ENCODE results near the gene NCSTN.
A peak's percentile ranks its signal among the peaks of the same experiment; 100 is the strongest.

NCSTN gene

DNA sequence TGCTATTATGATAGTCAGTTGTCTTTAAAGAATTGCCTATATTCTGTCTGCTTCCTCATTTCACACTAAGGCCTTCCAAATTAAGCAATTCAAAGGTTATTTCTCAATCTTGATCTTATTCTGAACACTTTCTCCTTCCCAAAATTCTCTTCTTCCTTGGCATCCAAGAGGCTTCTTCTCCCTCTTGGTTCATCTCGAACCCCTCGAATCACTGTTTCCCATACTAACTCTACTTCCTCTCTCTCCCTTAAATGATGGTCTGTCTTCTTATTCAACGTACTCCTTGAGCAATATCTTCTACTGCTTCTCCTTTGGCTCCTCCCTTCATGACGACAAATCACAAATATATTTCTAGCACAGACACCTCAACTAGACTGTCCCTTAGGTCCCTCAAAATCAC lies 4.6 kb upstream of the NCSTN start:
- no peak for DNase-seq
- TF ChIP-seq POLR2A (IDR thresholded peaks at IDR 0.05; ENCODE audit: low read length) = no peak

DNA sequence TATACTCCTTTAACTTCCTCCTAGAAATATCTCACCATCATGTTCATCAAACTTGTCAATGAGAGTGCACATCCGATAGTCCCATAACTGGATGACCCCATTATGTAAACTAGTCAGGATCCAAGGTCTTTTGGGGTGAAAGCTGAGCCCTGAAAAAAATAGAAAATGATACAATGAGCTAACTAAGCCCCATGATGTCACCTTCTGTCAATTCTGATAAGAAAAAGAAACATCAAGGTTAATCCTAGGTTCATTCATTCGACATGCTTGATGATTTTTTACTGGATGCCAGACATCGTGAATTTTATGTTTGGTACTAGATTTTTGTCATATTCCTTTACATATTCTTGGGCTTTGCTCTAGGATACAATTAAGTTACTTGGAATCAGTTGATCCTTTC lies 3.0 kb upstream of the NCSTN start:
- no peak for TF ChIP-seq GATA1 (IDR thresholded peaks at IDR 0.05; ENCODE audit: low read depth, low read length)
- TF ChIP-seq POLR2A (IDR thresholded peaks at IDR 0.05; ENCODE audit: low read length) = no peak
- DNase-seq = peak; percentile 31 to 44

DNA sequence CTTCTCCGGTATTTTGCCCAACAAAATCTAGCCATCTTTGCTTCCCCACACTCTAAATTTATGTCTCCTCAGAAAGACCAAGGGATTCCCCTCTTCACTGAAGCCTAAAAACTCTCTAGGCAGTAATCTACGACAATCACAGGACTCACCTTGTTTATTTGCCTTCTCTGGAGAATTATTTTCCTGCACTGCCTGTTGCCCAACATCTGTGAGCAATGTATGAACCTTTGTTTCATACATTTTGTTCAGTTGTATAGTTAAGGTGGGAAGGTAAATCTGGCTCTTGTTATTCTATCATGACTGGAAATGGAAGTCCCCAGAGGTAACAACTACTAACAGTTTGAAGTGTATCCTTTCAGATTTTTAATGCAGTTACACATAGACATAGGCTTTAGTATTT lies 2.3 kb upstream of the NCSTN start:
- TF ChIP-seq POLR2A (IDR thresholded peaks at IDR 0.05; ENCODE audit: low read length) (no peak), GATA1 (IDR thresholded peaks at IDR 0.05; ENCODE audit: low read depth, low read length) (no peak)
- DNase-seq = no peak

DNA sequence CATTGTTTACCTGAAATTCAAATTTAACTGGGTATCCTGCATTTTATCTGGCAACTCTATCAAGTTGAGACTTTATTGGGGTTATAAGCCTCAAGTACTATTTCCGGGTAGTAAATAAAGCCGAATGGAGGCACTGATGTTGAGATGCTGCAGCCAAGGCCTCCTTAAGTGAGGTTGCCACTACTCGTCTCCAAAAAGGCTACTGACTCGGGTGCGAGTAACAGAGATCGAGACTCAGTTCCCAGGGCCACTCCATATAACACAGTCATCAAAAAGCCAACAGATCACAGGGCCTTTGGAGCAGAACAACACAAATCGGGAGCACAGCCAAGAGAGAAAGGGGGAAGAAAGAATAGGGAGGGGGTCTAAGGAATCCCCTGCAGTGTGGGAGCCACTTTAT lies 657 bp upstream of the NCSTN start:
- DNase-seq = peak; percentile 48 to 70
- TF ChIP-seq GATA1 (IDR thresholded peaks at IDR 0.05; ENCODE audit: low read depth, low read length) (no peak), POLR2A (IDR thresholded peaks at IDR 0.05; ENCODE audit: low read length) (no peak)

DNA sequence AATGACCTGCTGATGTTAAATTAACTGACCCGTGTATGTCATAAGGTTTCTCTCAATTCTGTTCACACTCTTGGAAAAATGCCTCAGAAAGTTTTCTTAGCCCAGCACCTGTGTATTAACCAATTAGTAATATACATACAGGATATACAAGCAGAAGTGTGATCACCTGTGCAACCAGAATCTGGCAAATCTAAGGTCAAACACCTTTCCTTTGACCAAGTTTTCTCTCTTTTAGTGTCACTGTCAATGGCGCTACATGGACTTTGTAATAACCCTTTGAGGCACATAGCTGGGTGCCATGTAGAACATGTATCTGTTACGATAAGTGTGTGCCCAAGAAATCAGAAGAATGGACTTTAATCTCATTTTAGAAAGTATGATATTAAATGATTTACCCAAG lies 1.1 kb downstream of the NCSTN start:
- TF ChIP-seq GATA1 (IDR thresholded peaks at IDR 0.05; ENCODE audit: low read depth, low read length) = no peak
- no peak for TF ChIP-seq POLR2A (IDR thresholded peaks at IDR 0.05; ENCODE audit: low read length)
- no peak for DNase-seq

DNA sequence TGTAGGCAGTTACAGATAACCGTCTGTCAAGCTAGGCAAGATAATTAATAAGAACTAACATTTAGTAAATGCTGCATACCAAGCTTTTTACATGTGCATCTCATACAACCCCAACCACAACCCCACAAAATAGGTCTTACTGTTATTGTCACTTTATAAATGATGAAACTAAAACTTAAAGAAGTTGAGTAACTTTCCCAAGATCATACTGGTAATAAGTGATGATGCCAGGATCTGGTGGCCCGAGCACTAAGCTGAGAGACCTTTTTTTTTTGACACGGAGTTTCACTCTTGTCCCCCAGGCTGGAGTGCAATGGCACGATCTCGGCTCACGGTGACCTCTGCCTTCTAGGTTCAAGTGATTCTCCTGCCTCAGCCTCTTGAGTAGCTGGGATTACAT lies 1.8 kb downstream of the NCSTN start:
- DNase-seq = no peak
- no peak for TF ChIP-seq GATA1 (IDR thresholded peaks at IDR 0.05; ENCODE audit: low read depth, low read length)
- TF ChIP-seq POLR2A (IDR thresholded peaks at IDR 0.05; ENCODE audit: low read length) = no peak

DNA sequence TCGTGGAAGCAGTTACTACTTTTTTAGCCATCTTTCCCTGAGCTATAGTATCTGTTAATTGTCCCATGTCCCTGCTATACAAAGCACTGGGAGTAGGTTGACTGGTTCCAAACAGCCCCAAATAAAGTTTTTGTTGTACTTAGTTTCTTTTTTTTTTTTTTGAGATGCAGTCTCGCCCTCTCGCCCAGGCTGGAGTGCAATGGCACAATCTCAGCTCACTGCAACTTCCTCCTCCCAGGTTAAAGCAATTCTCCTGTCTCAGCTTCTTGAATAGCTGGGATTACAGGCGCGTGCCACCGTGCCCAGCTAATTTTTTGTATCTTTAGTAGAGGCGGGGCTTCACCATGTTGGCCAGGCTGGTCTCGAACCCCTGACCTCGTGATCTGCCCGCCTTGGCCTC lies 3.3 kb downstream of the NCSTN start:
- TF ChIP-seq POLR2A (IDR thresholded peaks at IDR 0.05; ENCODE audit: low read length) (no peak), GATA1 (IDR thresholded peaks at IDR 0.05; ENCODE audit: low read depth, low read length) (no peak)
- DNase-seq = no peak

DNA sequence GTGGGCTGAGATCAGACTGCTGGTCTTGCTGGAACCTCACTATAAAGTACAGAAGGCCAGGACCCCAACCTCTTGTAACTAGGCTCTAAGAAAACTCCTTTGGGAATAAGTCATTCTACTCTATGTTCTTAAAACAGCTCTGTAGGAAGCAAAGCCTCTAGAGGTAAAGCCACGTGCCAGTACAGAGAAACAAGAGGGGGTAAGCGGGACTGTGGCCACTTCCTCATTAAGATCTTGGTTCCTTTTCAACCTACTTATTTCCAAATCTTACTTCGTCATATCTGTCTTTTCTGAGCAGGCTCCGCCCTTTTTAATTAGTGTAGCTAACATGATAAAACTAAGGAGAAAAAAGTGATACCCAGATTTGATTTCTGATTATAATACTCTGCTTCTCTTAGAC lies 3.8 kb downstream of the NCSTN start:
- DNase-seq = no peak
- TF ChIP-seq GATA1 (IDR thresholded peaks at IDR 0.05; ENCODE audit: low read depth, low read length) (no peak), POLR2A (IDR thresholded peaks at IDR 0.05; ENCODE audit: low read length) (no peak)

DNA sequence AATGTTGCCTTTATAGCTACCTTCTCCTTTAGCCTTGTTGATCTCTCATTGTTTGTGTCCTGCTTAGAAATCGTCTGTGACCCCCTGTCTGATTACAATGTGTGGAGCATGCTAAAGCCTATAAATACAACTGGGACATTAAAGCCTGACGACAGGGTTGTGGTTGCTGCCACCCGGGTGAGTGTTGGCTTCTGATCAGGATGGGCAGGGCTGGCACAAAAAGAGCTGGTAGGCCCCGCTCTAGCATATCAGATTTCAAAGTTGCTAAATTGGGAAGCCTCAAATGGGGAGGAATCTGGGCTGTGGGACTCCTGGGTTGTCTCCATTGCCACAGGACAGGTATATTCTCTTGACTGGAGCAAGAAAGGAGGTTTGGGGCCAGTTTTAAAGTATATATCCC lies 8.4 kb downstream of the NCSTN start:
- DNase-seq = no peak
- TF ChIP-seq POLR2A (IDR thresholded peaks at IDR 0.05; ENCODE audit: low read length) = no peak
- TF ChIP-seq GATA1 (IDR thresholded peaks at IDR 0.05; ENCODE audit: low read depth, low read length) = no peak

DNA sequence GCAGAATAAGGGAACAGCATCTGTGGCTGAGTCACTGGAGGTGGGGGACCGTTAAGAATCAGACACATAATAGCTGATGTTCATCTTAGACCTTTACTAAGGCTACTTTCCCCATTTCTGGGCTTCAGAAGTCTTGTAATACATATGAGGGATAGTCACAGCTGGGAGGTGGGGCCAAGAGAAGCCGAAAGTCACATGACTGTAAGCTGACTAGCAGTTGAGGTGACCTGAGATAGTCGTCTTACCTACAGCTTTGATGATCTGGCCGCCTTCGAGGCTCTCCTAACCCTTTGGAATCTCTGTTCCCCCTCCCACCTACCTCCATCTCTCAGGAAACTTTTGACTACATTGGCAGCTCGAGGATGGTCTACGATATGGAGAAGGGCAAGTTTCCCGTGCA lies 9.4 kb downstream of the NCSTN start:
- no peak for TF ChIP-seq POLR2A (IDR thresholded peaks at IDR 0.05; ENCODE audit: low read length)
- TF ChIP-seq GATA1 (IDR thresholded peaks at IDR 0.05; ENCODE audit: low read depth, low read length) = no peak
- DNase-seq = no peak

DNA sequence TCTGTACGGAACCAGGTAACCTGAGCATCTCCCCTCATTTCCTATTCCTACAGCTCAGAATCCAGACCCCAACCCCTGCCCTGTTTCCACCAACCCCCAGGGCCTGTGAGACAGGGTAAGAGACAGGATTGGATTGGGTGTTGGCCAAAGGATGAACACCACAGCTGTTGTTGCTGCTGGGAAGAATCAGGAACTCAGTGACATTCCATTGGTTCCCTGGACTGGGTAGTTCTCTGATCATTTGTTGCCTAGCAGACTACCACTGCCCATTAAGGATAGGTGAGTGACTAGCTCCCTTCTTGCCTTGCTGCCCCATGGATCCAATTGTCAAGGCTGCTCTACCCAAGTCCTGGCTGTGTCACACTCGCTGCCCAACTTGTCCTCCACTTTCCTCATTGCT lies 10.0 kb downstream of the NCSTN start:
- TF ChIP-seq POLR2A (IDR thresholded peaks at IDR 0.05; ENCODE audit: low read length) = no peak
- no peak for TF ChIP-seq GATA1 (IDR thresholded peaks at IDR 0.05; ENCODE audit: low read depth, low read length)
- DNase-seq = no peak

DNA sequence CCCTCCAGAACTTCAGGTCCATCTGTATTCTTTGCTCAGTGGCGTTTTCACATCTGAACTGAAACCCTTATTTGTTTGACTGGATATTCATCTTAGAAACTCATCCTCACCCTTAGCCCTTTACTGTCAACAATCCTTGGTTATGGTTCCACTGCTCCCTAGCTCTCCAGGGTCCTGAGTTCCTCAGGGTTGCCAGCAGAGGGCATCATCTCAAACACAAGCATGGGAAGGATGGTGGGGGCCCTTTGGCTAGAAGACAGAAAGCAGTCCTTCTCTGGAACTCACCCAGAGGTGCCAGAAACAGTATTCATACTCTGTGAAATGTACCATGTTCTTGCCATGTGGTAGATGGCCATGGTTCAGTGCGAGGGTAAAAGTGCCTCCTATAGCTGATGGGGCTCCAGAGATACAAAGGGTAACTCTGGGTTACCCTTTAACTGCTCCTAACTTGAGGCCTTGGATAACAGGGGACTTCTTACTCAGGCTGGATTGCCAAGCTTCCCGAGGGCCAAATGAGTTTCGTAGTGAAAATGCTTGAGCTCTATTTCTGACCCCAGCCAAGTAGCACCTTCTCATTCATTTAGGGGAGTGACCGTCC lies 11.3 kb downstream of the NCSTN start:
- peak; percentile 35 to 47 for DNase-seq
- TF ChIP-seq POLR2A (IDR thresholded peaks at IDR 0.05; ENCODE audit: low read length) (no peak), GATA1 (IDR thresholded peaks at IDR 0.05; ENCODE audit: low read depth, low read length) (no peak)

DNA sequence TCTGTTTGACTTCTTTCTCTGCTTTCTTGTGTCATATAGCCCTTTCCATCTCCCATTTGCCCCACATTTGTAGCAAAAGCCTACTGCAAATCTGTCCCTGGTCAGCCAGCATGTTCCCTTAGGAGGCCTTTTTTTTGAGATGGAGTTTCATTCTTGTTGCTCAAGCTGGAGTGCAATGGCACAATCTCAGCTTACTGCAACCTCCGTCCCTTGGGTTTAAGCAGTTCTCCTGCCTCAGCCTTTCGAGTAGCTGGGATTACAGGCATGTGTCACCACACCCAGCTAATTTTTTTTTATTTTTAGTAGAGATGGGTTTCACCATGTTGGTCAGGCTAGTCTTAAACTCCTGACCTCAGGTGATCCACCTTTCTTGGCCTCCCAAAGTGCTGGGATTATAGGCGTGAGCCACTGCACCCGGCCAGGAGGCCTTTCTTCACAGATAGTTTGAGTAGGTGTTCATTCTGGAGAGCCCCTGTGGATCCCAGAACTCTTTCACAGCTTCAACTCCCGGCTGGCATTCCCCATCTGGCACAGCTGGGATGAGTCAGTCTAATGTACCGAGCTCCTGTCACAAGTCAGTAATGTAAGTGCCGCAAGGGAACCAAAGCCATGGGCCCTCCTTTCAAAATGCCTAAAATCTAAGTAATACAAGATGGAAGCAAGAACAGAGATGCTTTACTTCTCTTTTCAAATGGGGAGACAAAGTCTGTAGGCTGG lies 14.3 kb downstream of the NCSTN start:
- no peak for TF ChIP-seq POLR2A (IDR thresholded peaks at IDR 0.05; ENCODE audit: low read length)
- TF ChIP-seq GATA1 (IDR thresholded peaks at IDR 0.05; ENCODE audit: low read depth, low read length) = no peak
- no peak for DNase-seq

DNA sequence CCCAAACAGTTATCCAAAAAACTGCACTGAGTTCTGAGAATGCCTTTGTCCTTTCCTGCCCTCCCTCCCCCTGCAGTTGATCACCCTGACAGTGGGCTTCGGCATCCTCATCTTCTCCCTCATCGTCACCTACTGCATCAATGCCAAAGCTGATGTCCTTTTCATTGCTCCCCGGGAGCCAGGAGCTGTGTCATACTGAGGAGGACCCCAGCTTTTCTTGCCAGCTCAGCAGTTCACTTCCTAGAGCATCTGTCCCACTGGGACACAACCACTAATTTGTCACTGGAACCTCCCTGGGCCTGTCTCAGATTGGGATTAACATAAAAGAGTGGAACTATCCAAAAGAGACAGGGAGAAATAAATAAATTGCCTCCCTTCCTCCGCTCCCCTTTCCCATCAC lies 14.9 kb downstream of the NCSTN start:
- DNase-seq = no peak

DNA sequence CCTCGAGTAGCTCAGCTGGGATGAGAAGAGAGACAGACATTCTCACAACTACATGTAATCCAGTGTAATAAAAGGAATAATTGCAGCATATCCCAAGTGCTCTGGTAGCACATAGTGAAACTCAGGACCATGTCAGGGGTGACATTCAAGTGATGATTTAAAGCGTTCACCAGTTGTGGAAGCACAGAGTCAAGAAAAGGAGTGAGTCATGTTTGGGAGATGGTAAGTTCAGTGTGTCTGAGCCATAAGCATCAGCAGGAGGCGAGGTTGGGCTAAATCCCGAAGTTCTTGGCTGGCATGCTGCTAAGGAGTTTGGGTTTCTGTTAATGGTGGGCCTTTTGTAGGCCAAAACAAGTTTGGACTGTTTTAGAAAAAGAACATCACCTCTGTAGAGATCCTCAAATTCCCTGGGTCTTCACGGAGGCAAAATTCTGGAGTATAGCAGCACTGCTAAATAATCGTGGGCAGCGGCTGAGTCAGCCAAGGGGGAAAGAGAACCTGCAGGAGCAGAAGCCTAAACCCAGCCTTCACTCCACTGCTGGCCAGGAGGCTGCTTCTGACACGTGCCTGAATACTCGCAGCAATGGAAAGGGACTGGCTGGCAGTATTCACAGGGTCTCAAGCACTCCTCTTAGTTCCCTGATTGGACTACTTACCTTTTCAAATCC lies 16.5 kb downstream of the NCSTN start:
- TF ChIP-seq GATA1 (IDR thresholded peaks at IDR 0.05; ENCODE audit: low read depth, low read length) (no peak), POLR2A (IDR thresholded peaks at IDR 0.05; ENCODE audit: low read length) (no peak)
- DNase-seq = no peak

More for the DNA sequence above, 14.9 kb downstream of the NCSTN start:
- no peak for TF ChIP-seq GATA1 (IDR thresholded peaks at IDR 0.05; ENCODE audit: low read depth, low read length)
- no peak for TF ChIP-seq POLR2A (IDR thresholded peaks at IDR 0.05; ENCODE audit: low read length)
